ENCODE measurements around the gene IL18R1.

Gene IL18R1

DNA sequence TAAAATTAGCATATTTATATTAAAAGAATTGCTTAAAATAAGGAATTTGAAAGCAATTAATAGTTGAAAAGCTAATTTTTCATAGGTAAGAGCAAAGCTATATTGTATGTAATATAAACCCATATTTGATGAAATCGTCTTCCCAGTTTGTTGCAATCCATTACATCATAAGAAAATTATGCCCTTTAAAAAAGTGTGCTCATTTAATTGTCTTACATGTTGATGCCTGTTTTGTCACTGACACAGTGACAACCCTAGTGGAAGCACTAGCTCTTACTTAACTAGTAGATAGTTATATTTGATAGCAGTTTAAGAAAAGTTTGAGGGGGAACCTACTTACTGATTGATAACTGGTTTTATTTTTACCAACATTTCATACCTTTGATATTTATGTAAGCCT, 37.3 kb downstream of the IL18R1 start:
- no peak for DNase-seq

DNA sequence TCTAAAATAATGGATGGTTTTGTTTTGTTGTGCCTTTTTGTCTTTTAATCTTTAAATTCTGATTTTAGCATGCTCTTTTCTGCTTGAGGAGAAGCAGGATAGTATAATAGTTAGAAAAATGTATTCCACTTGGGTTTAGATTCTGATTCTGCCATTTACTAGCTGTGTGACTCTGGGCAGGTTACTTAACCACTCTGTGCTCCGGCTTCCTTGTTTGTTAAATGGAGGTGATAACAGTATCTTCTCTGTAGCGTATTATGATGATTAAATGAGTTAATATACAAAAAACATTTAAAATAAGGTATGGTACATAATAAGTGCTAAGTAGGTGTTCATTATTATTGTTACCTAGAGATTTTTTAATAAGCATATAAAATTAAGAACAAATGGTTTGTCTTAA, 40.4 kb downstream of the IL18R1 start:
- DNase-seq = no peak

DNA sequence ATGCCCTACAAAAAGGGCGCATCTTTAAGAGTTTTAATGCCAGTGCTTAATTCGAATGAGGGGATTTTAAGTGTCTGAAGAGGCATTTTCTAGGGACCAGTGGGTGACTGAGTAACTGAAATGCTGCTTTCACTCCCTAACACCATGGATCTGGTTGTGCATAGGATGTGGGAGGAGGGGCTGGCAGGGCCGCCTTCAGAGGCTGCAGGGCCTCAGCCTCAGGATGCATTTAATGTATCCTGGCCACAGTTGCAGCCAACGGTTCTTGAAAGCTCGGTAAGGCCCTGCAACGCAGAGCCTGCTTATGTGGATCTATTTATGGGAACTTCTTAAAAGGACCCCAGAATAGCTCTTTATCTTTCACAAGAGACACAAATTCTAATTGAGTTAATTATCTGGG, 41.6 kb downstream of the IL18R1 start:
- no peak for DNase-seq

DNA sequence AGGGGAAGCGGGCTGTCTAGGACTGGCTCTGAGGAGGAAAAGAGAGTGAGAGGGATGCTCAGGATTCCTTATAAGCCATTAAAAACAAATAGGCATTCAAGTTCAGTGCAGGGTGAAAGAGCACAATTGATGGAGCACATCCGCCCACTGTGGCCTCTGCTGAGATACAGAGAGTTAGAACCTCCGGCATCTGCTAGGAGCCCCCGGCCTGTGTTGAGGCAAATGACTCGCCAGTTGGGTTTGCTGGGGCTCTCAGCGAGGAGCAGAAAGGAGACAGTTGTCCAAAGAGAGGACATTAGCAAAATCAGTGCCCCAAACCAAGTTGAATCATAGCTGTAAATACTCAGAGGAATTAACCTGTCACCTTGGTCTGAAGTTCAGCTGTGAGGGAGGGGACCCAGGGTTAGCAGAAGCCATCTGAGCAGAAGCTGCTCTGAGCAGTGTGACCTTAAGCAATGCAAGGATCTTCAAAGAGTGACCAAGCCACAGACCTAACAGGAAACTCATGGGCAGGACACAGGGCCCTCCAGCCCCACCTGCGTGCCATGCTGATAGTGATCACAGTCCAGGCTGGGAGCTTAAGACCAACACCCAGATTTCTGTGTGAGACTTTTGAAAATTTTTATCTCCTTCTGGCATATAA, 44.0 kb downstream of the IL18R1 start:
- no peak for DNase-seq

DNA sequence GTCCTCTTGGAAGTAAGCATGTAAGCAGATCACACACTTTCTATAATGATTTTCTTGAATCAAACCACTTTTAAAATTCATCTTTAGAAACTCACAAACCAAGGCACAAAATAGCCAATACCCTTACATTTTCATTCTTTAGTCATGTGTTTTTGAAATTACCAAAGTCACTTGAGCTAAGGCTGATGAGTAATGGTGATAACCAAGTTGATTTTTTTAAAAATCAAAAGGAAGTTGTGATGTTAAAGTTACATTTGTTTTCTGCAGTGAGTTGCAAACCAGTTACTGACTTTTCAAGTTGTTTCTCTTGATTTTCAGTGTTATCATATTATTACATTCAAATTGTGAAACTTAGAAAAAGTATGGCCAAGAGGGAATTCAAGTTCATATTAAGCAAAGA, 45.9 kb downstream of the IL18R1 start:
- no peak for DNase-seq

DNA sequence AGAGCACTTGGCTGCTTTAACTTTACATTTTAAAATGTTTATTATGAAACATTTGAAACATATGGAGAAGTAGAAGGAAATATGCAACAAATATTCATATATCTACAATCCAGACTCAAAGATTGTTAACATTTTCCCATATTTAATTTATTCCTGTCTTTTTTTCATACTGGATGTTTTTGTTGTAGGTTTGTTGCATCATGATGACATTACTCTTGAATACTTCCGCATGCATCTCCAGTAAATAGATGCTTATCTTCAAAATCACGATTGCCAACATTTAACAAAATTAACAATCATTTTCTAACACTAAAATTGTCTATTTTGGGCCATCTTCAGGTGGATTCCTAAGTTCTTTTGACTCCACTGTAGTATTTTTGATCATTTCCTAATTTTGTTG, 46.3 kb downstream of the IL18R1 start:
- DNase-seq = no peak

DNA sequence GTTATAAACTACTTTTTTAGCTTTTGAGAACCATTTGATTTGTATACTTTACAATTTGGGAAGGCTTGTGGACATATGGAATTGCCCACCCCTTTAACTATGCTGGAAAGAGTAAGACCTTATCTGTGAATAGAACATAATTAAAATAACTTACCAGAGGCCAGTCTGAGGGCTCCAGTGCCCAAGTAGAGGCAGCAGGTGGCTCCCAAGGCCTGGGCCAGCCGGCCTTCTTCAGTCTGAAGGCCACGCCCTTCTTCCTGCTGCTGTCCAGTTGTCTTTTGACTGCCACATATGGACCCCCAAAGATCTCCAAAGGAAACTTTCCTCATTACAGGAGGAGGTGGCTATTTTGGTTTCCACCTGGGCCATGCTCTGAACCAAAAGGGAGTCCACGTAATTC, 55.4 kb downstream of the IL18R1 start:
- DNase-seq = no peak

DNA sequence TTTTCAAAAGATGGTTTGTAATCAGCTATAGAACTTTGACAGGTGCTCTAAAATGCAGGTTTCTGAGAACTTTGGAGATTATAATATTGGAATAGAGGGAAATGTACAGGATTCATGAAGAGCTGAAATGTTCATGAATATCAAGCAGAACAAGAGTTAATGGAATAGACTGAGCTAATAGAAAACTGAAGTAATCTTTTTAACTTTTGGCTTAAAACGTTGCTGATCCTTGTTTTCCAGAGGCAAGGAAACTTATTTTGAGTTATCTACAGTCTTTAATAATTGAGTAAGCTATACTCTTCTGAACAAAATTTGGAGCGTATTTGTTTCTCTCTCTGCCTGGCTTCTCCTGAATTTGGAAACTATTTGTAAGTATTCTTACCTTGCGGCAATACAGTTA, 56.6 kb downstream of the IL18R1 start:
- no peak for DNase-seq

DNA sequence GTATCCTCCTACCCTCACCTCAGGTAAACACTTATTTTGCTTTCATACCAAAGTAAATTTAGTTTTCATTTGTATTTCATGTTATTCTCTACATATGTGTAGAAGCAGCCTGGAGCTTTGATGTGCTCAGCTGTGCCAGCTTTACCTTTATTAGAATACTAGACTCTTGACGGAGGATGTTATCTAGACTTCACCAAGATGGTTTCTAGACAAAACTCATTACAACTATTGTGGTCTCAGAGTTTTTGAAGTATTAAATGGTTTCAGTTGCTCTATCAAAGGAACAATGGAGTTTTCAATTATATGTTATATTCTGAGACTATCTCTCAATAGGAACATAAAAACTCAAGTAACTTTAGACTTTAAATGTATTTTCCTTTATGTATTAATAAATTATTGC, 62.4 kb downstream of the IL18R1 start:
- no peak for DNase-seq

DNA sequence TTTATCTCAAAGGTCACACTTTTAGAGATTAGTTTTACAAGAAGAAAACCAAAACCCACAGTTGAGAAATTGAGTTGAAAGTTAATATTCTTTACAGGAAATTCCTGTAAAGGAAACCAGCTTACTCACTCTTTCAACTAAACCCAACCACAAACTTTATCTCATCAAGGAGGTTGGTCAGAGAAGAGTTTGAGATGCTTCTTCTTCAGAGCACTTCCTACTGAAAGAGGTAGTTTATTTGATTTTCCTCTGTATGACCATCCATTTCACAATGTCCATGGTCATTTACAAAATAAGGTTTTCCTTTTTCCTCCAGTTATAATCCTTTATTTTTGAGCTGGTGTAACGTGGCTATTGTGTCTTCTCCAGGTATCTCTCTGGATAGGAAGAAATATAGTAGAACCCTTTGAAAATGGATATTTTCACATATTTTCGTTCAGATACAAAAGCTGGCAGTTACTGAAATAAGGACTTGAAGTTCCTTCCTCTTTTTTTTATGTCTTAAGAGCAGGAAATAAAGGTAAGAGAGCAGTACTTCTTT, 62.9 kb downstream of the IL18R1 start:
- DNase-seq = no peak

DNA sequence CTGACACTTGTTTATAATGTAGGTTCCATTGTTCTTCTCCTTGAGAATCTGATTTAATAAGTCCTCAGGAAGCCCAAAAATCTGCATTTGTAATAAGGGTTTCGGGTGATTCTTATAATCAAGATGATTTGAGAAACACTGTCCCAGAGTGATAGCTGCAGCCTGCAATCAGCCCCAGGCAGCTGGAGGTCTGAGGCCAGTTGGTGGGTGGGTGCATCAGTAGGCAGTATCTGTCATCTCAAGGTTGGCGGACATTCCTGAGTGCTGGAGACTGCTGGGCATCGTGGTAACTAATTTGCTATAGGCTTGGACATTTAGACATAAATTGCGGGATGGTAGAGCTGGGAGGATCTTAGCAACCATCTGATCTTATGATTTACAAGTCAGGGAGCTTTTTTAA, 64.7 kb downstream of the IL18R1 start:
- DNase-seq = no peak

DNA sequence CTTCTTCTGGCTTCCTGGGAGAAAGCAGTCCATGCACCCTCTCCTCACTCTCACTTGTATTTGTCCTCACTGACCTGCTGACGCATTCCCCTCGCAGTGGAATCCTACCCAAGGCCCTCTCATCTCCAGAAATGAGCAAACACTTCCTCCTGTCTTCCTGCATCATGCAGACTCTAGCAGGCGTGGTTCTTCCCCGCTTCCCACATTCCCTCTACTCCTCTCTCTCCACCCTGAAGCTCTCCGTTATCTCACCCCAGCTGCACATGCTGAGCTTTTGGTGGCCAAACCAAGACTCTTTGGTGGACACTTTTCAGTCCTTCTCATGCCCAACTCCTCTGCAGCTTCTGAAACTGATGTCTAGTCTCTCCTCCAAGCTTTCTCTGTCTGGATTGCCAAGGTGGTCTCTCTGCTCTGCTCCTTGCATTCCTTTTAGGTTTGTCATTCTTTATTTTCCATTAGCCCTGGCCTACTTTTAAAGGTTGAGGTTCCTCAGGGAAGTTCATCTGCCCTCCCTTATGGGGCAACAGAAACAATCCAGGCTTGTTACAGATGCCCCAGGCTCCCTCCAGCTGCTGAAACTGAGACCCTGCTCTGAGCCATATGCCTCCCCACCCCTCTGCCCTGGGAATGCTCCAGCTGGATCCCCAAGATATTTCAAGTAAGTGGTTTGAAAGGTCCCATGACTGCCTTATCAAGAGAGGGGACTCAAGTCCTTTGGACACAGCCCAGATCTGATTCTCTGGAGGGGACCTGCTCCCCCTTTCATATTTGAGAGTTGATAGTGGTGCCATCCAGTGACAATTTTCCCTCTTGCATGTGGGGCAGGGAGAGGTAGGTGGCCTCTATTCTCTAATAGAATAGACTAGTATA, 66.5 kb downstream of the IL18R1 start:
- DNase-seq = no peak

DNA sequence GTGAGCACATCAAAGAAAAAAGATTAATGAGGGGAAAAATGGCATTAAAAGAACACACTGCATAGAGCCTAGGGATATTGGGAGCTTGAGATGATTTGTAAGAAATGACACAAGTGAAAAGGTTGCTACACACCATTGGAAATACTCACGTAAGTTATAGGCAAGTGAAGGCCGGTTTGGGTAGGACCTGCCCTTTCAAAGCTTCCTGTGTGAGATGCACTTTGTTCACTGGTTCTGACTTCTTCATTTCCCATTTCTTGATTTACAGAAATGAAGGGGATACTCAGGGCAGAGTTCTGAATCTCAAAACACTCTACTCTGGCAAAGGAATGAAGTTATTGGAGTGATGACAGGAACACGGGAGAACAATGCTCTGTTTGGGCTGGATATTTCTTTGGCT, 67.3 kb downstream of the IL18R1 start, which contains the start of gene IL18RAP:
IL18RAP (plus strand) TSS at position 251 of the 400 bp plus-strand sequence; CDS start at position 369, 118 bp downstream.
- DNase-seq = no peak

DNA sequence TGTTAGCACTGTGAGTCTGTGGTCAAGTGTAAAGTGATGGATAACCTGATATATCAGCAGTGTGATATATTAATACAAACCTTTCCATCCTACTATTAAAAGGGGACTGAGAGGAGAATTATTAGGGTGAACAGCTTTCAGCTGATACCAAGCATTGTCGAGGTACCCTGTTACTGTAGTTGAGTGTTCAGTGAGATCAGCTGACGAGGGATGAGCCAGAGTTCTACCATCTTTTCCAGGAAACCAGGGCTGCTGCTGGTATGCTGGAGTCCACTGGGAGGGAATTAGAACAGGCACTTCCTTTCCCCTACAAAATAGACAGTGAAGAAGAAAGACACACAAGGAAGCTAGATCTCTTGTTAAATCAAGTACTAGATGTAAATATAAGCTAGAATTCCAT, 67.8 kb downstream of the IL18R1 start:
- no peak for DNase-seq

DNA sequence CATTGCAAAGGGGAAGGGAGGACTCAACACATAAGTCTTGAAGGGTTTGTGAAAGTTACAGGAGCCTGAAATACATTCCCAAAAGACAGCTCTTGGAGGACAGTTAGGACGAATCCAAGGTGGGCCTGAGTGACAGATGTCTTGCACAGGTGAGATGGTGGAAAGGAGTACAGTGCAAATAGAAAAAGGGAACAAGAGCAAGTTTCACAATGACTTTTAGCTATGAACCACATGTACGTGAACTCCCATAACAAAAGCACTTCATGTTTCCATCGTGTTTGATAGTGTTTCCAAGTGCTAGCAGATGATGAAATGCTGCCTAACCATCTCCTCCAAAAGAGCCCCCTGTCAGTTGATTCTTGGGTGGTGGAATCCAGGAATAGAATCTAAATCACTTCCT, 69.2 kb downstream of the IL18R1 start:
- DNase-seq = no peak

DNA sequence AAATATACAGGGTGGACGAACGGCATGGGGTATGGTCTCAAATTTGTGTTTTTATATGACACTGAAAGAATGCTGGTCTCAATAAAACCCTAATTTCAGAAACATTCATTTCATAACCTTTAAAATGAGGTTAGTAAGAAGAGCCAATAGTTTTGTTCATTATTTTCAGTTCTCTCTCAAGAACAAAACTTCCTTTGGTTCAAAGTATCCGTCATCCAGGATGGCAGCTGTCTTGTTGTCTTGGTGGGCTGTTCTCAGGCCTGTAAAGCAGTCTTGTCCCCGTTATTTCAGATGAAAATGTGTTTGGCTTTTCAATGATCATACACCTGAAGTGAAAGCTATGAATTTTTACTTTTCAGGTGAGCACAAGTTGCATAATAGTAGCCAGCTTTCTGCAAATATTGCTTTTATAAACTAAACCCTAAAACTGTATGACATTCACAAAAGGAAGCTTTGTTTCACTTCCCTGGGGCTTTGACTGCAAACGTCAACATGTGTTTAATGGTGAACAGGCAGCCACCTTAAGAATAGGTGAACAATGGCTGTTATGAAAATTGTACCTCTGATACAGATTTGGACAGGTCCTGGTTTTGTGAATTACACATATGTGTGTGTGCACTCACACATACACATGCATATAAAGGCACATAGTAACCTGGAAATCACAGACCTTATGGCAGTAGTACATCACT, 70.0 kb downstream of the IL18R1 start:
- no peak for DNase-seq

DNA sequence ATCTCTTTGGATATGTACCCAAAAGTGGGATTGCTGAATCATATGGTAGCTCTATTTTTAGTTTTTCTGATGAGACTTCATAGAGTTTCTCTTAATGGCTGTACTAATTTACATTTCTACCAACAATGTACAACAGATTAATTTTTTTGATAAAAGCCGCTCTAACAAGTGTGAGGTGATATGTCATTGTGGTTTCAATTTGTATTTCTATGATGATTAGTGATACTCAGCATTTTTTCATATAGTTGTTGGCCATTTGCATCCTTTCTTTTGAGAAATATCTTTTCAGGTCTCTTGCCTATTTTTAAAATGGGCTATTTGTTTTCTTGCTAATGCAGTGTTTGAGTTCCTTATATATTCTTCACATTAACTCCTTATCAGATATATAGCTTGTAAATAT, 71.7 kb downstream of the IL18R1 start:
- DNase-seq = no peak

DNA sequence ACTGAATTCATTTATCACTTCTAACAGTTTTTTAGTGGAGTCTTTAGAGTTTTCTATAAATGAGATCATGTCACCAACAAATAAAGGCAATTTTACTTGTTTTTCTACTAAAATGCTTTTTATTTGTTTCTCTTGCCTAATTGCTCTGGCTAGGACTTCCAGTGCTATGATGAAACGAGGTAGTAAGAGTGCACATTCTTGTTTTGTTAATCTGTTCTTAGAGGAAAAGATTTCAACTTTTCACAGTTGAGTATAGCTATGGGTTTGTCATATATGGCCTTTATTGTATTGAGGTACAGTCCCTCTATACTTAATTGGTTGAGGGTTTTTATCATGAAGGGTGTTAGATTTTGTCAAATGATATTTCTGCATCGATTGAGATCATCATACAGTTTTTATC, 73.0 kb downstream of the IL18R1 start:
- no peak for DNase-seq

DNA sequence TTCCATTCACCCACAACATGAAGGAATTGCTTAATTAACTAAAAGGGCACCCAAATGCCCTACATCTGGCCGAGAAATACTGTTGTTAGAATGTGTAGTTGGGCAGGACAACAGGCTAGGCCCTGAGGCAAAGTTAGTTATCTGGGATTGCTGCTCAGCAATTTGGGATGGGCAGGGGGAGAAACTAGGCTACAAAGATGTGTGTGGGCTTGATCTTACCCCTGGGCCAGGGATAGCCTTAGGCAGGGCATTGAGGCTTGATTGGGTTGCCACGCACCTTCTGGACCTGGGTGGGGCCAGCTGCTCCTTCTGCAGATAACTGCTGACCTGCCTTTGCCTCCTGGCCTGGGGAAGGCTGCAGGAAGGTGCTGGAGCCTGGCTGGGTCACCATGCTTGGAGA, 76.8 kb downstream of the IL18R1 start:
- DNase-seq = no peak

DNA sequence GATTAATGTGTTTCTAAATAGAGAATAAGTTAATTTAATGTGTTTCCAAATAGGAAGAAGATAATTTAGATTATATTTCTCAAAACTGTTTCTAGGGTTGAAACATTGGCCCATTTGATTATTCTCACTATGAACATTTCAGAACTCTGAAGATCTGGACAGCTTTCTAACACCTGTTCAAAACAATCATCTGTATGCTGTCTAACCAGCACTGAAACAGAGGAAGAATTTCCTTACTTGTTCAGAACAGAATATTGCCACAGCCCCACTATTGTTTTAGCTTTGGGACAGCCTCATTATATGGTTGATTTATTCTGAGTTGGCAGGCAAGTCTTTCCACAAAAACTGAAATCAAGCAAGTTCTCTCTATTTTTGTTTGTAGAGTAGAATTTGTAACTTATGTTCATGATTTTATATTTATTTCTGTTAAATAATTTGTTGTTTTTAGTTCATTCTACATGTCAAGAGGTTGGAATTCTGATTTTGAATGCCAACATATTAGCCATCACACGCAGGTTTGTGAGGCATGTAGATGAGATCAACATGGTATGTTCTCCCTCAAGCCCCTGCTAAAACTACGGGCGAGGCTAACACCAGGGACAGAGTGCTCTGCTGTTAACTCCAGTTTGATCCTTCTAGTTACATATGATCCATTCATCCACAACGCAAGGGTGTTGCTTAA, 78.5 kb downstream of the IL18R1 start:
- no peak for DNase-seq

DNA sequence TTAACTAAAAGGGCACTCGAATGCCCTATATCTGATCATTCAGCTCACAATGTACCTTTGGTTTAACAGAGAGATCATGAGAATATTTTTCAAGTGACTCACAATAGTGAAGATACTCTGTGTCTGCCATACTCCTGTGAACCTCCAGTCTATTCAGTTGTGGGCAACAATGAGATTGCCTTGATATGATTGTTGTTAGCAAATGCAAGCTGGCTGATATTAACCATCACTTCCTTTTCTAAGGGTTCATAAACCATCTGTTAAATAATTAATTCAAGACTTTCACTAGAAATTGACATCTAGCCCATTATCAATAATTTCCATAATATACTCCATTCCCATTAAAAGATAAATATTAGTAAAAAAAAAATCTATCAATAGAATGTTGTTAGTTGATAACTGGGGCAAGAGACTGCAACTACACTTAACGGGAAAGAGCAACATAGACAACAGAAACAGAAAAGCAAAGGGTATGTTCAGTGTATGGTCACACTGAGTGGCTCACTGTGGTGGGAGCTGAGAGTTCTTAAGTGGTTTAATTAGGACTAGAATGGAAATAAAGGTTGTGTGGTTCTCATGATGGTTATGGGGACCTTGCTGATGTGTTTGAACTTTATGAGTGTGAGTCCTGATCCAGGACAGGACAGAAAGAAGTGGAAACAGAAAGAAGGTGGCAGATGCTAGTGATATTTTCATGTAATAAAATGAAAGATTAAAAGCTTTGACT, 79.2 kb downstream of the IL18R1 start:
- no peak for DNase-seq

DNA sequence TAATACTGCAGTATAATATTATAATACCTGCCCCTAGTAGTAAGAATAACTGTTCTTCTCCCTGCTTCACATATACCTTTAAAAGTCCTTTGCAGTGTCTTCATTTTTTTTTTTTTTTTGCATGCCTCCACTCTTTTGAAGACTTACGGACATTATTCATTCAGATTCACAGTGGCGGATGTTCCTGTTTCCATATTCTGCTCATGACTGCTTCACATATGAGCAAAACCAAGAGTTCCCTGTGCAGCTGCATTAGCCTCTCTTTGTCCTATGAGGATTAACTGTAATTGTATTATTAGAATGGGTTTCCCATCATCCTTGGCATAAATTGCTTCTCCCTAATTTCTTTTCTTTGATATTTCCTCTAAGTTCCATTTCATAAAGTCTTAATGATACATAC, 80.1 kb downstream of the IL18R1 start:
- DNase-seq = no peak
